CD4-positive, alpha-beta T cell treated with Interleukin-12 subunit alpha and Interleukin-12 subunit beta, for 1 hour (primary cell): ENCODE data around the gene HPCAL1.
A peak's percentile ranks its signal among the peaks of the same experiment; 100 is the strongest.

Experiments
- DNase-seq: peaks from one replicate; pipeline ENCODE4 v3.0.0-alpha.2; 2020

HPCAL1 gene

DNA sequence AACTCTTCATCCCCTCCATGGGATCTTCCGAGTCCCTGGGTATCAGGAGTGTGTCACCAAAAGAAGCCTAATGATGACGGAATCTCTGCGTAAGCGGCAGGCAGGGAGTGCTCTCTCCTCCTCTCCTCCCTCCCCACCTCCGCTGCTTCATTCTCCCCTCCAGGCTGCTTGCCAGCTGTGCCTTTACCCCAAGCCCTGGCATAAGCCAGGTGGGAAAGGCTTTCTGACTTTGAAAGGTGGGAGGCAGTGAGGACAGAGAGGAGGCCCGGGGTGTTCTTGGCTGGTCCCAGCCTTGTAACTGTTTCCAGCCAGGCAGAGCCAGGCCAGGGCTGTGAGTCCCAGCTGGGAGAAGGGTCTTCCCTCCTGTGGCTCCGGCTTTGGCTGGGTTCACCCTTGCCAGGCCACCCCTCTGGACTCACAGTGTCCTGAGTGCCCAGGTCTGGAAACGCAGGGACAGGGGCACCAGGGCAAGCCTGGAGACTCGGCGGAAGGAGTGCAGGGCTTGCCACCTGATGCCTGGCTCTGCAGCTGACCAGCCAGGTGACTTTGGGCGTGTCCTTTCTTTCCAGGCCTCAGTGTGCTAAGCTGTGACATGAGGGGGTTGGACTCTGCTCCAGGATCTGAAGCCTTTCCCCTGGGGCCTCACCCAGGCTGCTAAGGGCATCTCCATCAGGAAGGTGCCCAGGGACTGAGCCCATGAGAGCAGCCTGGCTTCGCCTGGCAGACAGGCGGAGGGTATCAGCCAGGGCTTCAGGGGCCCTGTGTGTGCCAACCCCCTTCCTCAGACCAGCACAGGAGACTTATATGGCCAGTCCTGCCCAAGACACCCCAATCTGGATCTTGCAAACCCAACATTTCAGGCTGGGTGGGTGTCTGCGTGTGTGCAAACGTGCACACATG is 32.7 kb upstream of the HPCAL1 start:
- no peak for DNase-seq

DNA sequence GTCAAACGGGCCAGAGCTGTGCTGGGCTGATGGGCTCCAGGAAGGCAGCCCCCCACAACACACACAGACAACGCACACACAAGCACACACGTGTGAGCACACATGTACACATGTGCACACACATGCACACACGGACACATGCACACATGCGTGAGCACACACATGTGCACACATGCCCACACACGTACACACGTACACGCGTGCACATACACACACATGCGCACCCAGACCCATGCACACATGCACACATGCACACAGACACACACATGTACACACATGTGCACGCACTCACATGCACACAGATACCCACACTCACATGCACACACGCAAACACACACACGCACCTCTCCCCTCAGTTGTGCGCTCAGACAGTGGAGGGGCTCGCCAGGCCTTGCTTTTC is 31.2 kb upstream of the HPCAL1 start:
- DNase-seq, result no peak

DNA sequence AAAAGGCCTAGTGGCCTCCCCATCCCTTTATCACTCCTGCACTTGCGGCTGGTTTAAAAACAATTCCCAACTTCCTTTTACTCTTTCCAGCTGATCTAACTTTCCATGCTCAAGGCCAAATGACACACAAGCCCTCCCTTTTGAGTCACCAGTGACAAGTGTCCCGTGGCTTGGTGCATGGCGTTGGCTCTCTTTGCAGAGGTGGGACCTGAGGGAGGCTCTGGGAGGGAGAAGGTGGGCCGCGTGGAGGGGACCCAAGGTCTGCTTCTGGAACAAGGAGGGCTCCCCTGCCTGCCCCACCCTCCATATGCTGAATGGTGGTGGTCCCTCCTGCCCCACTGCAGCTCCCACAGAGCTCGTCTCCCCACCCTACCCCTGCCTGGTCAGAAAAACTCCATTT is 30.8 kb upstream of the HPCAL1 start:
- no peak for DNase-seq

DNA sequence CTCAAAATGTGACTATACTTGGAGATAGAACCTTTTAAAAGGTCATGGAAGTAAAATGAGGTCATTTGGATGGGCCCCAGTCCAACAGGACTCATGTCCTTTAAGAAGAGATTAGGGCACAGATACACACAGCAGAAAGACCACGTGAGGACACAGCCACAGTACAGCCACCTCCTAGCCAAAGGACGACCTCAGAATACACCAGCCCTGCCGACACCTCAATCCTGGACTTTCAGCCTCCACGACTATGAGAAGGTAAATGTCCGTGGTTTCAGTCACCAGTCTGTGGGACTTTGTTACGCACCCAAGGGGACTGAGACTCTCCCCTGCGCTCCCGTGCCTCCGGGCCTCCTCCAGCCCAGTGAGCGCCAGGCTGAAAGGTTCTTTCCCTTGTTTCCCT is 30.2 kb upstream of the HPCAL1 start:
- no peak for DNase-seq

DNA sequence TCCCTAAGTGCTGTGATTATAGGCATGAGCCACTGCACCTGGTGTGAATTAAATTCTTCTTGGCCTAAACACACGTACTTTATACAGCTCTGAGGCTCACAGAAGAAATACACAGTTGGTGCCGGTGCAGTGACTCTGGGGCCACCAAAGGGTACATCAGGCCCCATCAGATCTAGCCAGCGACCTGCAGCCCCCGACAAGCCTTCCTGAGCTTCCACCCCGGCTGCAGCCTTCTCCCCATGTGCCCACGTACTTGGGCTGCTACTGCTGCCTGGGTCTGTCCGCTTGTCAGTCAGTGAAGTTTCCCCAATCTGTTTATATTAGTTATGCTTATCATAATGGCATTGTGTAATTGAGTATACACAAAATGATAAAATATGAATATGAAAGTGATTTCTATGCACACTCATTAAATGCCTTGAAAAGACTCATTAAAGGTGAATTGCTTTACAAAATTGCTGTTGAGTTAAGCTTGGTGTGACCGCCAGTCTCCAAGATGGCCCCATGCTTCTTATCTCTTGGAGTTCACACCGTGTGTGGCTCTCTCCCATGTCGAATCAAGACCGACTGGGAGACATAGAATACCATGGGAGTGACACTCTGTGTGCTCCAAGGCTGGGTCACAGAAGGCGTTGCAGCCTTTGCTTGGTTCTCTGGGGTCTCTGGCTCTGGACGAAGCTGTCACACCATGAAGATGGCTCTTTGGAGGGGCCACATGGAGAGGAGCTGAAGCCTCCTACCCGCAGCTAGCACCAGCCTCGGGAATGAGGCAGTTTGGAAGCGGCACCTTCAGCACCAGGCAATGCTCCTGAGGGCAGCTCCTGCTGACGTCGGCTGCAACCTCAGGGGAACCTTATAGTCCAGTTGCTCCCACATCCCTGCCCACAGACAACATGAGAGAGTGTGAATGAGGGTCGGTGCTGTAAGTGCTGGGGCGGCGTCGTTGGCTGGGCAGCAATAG is 29.2 kb upstream of the HPCAL1 start:
- no peak for DNase-seq

DNA sequence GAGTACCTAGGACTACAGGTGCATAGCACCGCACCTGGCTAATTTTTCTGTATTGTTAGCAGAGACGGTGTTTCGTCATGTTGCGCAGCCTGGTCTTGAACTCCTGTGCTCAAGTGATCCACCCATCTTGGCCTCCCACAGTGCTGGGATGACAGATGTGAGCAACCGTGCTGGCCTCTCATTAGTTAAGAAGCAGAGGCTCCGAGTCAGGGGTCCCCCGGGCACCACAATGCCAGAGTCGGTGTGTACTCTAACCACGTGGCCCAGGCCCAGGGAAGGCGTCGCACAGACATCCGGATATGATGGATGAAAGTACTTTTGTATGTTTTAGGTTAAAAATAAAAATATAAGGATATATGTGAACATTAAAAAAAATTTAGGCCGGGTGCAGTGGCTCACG is 28.3 kb upstream of the HPCAL1 start:
- no peak for DNase-seq

DNA sequence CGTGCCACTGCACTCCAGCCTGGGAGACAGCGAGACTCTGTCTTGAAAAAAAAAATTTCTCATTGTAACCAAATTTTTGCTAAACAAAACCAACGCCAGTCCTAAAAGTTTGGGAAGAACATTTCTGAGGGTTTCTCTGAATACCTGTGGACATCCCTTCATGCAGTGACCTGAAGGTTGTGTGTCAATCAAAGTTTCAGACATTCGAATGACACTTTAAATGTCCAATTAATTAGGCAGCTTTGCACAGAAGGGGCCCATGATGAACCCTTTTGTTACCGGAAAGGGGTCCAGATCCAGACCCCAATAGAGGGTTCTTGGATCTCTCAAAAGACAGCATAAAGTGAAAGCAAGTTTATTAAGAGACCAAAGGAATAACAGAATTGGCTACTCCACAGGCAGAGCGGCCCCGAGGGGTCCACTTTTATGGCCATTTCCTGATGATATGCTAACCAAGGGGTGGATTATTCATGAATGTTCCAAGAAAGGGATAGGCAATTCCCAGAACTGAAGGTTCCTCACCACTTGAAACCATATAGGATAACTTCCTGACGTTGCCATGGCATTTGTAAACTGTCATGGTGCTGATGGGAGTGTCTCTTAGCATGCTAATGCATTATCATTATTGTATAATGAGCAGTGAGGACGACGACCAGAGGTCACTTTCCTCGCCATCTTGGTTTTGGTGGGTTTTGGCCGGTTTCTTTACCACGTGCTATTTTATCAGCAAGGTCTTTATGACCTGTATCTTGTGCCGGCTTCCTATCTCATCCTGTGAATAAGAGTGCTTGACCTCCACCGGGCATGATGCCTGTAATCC is 27.5 kb upstream of the HPCAL1 start:
- DNase-seq, result no peak

DNA sequence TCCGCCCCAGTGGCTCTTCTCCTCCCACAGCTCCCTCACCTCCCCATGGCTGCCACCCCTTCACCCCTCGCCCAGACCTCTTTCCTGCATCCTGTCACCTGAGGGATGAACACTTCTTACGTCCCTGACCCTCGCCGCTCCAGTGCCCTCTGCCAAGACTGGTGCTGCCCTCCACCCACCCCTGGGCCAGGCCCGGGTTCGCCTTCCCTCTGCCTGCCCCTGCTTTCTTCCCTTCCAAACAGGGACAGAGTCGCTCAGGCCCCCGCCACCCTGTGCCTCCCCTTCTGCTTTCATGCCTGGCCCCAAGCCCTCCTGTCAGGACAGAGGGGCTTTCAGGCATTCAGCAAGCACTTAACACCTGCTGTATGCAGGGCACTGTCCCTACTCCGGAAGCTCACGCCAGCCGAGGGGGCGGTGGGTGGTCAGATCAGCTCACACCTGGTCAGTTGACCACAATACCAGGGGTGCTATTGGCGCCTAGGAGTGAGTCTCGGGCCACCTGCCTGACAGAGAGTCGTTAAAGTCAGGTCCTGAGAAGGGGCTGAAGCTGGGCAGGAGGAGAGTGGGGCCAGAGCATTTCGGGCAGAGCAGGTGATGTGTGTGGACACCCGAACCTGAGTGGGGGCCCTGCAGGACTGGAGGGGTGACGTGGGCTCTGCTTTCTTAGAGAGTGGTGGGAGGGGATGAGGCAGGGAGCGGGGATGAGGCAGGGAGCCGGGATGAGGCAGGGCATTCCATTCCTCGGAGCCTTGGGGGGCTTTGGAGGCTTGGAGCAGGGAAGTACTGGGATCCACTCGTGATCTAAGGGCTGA is 26.0 kb upstream of the HPCAL1 start:
- no peak for DNase-seq

DNA sequence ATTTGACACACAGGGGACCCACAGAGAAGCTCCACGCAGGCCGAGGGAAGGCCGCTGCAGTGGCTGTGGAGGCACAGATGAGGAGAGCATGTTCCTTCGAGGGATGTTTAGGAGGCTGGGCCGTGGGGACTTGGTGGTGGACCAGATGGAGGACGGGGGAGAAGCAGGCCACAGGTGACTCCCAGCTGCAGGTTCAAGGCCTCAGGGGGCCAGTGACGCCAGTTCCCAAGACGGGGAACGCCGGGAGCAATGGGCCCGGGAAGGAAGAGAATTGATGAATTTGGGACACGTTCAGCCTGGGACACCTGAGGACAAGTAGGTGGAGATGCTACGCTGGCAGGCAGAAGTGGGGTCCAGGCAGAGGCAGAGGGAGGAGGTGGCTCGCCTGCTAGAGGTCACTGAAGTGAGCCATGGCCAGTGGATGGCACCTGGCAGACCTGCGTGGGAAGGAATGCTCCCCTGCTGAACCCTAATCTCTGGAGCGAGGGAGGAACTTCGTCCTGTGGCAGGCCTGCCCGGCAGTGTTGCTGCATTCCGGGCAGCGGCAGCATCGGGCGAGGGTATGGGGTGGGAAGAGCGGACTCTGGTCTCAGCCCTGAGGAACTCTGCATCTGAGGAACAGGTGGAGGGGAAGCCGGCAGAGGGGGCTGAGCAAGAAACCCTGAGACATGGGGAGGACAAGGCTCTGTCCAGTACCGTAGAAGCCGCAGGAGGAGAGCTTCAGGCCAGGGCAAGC is 25.2 kb upstream of the HPCAL1 start:
- no peak for DNase-seq

DNA sequence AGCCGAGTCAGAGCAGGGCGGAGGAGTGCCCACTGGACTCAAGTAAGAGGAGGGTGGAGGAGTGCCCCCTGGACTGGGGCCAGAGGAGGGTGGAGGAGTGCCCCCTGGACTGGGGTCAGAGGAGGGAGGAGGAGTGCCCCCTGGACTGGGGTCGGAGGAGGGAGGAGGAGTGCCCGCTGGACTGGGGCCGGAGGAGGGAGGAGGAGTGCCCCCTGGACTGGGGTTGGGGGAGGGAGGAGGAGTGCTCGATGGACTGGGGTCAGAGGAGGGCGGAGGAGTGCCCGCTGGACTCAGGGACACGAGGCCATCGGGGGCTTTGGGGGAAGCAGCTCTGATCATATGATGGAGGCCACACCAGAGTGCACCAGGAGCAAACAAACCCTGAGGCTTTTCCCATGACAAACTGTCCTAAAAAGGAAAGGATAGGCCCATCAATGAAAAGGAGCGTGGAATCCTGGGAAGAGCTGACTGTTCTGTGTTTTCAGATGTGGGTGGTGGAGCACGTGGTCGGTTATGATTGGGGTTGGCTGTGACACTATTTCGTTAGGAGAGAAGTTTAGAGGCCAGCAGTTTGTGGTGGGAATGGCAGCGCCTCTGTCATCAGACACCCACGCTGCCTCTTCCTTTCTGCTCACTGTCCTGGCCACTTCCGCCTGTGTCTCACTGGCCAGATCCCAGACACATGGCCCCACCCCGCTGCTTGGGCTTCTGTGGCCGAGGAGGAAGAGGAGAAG is 24.5 kb upstream of the HPCAL1 start:
- DNase-seq, result peak; percentile 28

DNA sequence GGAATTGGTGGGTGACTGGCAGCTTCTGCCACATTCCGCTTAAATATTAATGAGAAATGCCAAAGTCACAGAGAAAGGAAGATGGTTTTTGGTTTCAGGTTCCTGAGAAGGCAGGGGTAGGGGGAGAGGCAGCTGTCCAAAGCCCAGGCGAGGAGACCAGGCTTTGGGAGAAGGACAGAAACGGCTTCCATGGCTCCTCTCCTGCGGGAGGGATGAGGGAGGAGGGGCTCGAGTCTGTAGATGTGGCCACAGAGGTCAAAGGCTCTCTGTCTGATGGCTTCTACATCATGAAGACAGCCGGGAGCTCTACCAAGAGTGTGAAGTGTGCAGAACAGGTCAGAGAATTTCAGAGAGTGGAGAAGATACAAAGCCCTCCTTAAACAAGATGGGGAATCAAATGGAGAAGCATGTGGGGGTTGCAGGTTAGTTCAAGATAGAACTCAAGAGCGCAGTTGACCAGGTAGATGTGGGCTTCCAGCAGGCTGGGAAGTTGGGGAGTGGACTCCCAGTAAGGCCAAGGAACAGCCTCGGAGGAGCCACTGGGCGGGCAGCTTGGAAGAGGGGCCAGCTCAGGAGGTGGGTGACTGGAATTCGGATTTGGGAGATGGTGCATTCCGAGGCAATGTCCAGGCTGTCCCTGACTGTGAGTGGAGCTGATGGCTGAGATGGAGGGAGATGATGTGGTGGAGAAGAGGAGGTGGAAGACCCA is 23.8 kb upstream of the HPCAL1 start:
- no peak for DNase-seq

DNA sequence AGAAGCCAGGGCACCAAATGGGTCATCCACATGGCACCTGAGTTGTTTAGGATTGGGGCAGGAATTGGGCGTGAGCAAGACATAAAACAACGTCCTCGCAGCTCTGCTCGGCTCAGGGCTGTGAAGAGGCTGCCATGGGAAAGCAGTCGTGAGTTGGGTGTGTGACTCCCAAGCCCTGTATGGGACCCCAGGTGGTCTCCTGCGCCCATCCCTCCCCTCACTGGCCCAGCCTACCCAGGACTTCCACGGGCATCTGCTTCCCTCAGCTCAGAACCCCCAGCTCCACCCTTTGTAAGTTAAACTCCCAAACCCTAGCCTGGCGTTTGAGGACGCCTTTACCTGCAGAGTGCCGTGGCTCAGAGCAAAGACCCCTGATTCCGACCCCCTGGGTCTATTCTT is 23.2 kb upstream of the HPCAL1 start:
- no peak for DNase-seq

DNA sequence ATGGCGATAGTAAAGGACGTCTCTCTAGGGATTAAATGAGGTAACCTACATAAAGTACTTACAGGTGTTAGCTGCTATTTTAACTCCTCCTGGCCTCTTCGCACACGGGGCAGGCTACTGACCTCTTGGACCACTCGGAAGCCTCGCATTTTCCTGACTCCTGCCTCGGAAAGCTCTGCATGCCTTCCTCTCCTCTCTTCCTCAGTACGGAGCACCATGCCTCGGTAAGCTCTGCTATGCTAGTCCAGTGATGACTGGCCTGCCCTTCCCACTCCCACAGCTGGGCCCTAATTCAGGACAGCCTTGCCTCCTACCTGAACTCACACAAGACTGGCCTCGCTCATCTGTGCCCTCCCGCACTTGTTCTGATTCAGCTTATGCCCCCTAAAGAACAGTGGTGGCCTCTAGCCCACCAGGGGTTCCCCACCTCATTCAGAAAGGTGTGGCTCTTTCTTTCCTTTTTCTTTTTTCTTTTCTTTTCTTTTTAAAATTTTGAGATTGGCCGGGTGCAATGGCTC is 22.7 kb upstream of the HPCAL1 start:
- DNase-seq, result no peak

DNA sequence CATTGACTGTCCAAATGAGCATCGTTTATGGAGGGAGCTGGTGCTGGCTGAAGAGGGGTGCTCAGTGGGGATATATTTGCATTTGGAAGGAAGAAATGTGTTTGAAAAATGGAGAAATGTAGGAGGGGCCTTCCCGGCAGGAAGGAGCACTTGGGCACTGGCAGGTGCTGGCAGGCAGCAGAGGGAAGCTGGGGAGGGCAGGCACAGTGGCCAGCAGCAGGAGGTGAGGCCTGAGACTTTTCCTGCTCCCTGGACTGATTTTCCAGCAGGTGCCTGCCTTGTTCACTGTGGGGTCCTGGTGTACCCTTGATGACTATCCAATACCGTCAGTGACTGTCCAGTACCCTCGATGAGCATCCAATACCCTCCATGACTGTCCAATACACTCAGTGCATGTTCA is 20.8 kb upstream of the HPCAL1 start:
- no peak for DNase-seq

DNA sequence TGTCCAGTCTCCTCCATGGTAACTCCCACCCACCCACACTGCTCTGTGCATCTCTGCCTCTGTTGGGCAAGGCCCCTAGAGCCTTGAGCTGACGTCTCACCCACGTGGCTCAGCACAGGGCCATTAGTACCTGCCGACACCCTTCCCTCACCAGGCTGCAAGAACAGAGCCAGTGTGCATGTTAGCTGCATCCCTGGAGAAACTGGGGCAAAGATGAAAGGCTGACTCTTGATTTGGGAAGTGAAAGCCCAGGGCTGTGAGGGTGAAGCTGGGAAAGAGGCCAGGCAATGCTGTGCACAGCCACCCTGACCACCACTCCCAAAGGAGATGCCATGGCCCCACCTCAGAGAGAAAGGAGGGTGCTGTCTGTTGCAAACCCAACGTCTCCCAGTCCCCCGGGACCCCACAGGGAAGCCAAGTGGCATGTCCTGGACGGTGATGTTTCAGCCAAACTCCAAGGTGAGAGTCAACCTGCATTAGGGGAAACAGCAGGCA is 20.0 kb upstream of the HPCAL1 start:
- no peak for DNase-seq

DNA sequence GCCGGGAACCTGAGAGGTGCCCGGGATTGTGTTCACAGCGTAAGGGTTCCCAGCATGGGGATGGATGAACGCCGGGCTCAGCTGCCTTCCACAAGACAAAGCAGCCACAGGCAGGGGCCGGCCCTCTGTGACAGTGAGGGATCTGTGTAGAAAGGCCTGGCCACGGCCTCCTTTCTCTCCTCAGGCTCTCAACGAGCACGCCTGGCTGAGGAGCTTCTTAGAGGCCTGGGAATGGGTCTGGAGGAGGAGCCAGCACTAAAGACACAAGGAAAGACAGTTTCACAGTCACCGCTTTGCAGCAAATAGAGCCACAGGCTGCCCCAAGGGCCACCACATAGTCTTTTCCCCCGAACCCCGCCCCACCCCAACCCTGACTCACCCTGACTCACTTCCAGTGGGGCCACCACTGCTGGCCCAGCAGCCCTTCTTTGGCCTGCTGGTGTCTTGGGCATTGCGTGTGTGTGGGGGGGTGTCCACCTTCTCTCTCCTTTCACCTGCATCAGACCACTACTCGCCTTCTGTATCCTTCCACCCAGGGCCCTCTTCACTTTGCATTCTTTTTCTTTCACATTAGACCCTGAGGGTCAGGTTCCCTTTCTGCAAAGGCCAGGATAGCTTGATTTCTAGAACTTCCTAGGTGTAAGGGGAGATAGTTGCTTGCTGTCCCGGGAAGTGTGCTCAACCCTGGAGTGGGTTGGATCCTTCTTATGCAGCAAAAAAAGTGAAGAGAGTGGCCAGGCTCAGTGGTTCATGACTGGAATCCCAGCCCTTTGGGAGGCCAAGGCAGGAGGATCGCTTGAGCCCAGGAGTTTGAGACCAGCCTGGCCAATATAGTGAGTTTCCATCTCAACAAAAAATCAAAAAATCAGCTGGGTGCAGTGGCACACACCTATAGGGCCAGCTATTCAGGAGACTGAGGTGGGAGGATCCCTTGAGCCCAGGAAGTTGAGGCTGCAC is 19.3 kb upstream of the HPCAL1 start:
- DNase-seq, result no peak

DNA sequence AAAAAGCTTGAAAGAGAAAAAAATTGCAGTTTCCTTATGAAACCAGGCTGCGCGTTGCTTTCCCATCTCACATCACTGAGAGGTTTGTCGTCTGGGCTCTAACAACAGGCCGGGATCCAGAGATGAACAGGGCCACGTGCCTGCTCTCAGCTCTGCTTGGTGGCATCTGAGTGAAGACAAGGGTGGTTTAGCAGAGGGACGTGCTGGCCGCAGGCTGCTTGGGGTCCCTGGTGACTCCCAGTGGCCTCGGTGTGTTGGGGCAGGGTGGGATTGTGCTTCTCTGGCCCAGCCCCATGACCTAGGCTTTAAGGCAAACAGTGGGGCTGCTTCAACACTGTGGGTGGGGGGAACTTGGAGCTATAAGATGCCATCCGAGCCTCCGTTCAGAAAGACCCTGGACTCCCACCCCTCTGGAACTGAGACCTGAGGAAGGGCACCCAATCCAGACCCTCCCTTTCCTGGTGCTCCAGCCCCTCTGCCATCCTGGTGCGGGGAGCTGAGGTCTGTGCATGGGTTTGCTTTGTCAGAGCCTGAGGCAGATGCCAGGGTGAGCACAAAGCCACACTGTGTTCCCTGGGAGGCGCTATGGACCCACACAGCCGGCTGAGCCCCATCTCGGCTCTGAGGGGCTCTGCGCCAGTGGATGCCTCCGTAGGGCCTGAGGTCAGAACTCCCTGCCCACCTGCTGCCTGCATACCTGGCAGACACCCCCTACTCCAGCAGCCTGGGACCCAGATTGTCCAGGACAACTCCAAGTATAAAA is 18.4 kb upstream of the HPCAL1 start:
- DNase-seq, result no peak

DNA sequence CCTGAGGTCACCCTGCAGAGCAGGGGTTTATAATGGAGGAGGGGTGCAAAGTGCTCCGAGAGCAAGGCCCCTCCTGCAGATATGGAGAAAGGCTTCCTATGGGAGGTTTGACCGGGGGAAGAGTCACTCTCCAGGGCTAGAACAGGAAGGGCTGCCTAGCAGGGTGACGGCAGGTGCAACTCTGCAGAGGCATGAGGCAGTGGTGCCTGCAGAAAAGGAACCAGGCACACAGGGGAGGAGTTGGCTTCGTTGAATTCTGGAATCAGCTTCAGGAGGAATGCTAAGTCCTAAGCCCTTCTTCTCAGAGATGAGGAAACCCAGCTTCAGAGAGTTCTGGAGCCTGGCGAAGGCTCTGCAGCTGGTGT is 17.5 kb upstream of the HPCAL1 start:
- no peak for DNase-seq
